ENCODE data around the gene LEMD2. TPM values are rescaled to one million over a fixed set of nuclear protein-coding genes. Genes with fewer than 3 reads are reported as not detected.

Gene LEMD2
- polyA plus RNA-seq, 1 donor (not counting 4 experiments of a cell fraction or from before 2014, with no cell fraction given), result 48.6 TPM

- DNase-seq (ENCODE audit: low read depth, low spot score) (no peak), FAIRE-seq (no peak)
- no peak overlapping the region for H3K4me3 ChIP-seq (ENCODE audit: control insufficient read depth in 2 of 3, extremely low read depth in 1 of 3, insufficient read depth in 2 of 3, low read depth in 1 of 3, low read length in 3 of 3)
- H3K4me1 ChIP-seq (ENCODE audit: control insufficient read depth, extremely low read depth, insufficient read depth, low read length), result no peaks in the 10 kb centered on the region
- H3K9me3 ChIP-seq (ENCODE audit: control insufficient read depth, low read depth, low read length), result no peaks in the 10 kb centered on the region
- no peak overlapping the region for H3K27ac ChIP-seq (ENCODE audit: control insufficient read depth, insufficient read depth, low read length)
- H2AFZ ChIP-seq (ENCODE audit: control insufficient read depth, low read length), result no peak overlapping the region
- H3K9me1 ChIP-seq (ENCODE audit: control insufficient read depth, extremely low read depth, insufficient read depth, low read length), result no peaks in the 10 kb centered on the region
- no peak overlapping the region for H3K9ac ChIP-seq (ENCODE audit: control insufficient read depth, extremely low read depth, insufficient read depth, low read length)
- H3K4me2 ChIP-seq (ENCODE audit: control insufficient read depth, extremely low read depth, insufficient read depth, low read depth, low read length), result no peak overlapping the region
- no peaks in the 10 kb centered on the region for H4K20me1 ChIP-seq (ENCODE audit: control insufficient read depth, extremely low read depth, insufficient read depth, low read length)
- dilution Hi-C loops (cut with MboI; ENCODE audit: extremely low pct_ligation_motif_present, low sequenced_read_pairs), result no loop called here
- no peaks in the 10 kb centered on the region for H3K36me3 ChIP-seq (ENCODE audit: control insufficient read depth in 2 of 2, extremely low read depth in 1 of 2, insufficient read depth in 2 of 2, low read length in 2 of 2)
- TF ChIP-seq EZH2 (IDR thresholded peaks at IDR 0.05; ENCODE audit: low read length), result no peak
- TF ChIP-seq, protein P1, sequence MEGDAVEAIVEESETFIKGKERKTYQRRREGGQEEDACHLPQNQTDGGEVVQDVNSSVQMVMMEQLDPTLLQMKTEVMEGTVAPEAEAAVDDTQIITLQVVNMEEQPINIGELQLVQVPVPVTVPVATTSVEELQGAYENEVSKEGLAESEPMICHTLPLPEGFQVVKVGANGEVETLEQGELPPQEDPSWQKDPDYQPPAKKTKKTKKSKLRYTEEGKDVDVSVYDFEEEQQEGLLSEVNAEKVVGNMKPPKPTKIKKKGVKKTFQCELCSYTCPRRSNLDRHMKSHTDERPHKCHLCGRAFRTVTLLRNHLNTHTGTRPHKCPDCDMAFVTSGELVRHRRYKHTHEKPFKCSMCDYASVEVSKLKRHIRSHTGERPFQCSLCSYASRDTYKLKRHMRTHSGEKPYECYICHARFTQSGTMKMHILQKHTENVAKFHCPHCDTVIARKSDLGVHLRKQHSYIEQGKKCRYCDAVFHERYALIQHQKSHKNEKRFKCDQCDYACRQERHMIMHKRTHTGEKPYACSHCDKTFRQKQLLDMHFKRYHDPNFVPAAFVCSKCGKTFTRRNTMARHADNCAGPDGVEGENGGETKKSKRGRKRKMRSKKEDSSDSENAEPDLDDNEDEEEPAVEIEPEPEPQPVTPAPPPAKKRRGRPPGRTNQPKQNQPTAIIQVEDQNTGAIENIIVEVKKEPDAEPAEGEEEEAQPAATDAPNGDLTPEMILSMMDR (optimal IDR thresholded peaks at IDR 0.05 in 1 of 3, IDR thresholded peaks at IDR 0.05 in 1 of 3, conservative IDR thresholded peaks at IDR 0.05 in 1 of 3; ENCODE audit: extremely low read depth in 1 of 3, insufficient read depth in 2 of 3, low read length in 3 of 3), result no peak
- H3K79me2 ChIP-seq (ENCODE audit: control insufficient read depth, insufficient read depth, low read length), result no peaks in the 10 kb centered on the region
- peaks cover 5% of the 10 kb centered on the region for H3K27me3 ChIP-seq (ENCODE audit: control insufficient read depth, extremely low read depth, insufficient read depth, low read length)
Observed at GRCh38 chr6:33807606-33808005, 18.7 kb upstream of the LEMD2 start.

- no peaks in the 10 kb centered on the region for H4K20me1 ChIP-seq (ENCODE audit: control insufficient read depth, extremely low read depth, insufficient read depth, low read length)
- no peaks in the 10 kb centered on the region for H3K9me1 ChIP-seq (ENCODE audit: control insufficient read depth, extremely low read depth, insufficient read depth, low read length)
- H3K27me3 ChIP-seq (ENCODE audit: control insufficient read depth, extremely low read depth, insufficient read depth, low read length), result peaks cover 5% of the 10 kb centered on the region
- DNase-seq (ENCODE audit: low read depth, low spot score) (no peak), FAIRE-seq (no peak)
- no peaks in the 10 kb centered on the region for H3K36me3 ChIP-seq (ENCODE audit: control insufficient read depth in 2 of 2, extremely low read depth in 1 of 2, insufficient read depth in 2 of 2, low read length in 2 of 2)
- H3K9me3 ChIP-seq (ENCODE audit: control insufficient read depth, low read depth, low read length), result no peaks in the 10 kb centered on the region
- no peak overlapping the region for H3K9ac ChIP-seq (ENCODE audit: control insufficient read depth, extremely low read depth, insufficient read depth, low read length)
- H2AFZ ChIP-seq (ENCODE audit: control insufficient read depth, low read length), result no peak overlapping the region
- H3K27ac ChIP-seq (ENCODE audit: control insufficient read depth, insufficient read depth, low read length), result no peak overlapping the region
- dilution Hi-C loops (cut with MboI; ENCODE audit: extremely low pct_ligation_motif_present, low sequenced_read_pairs), result no loop called here
- H3K4me1 ChIP-seq (ENCODE audit: control insufficient read depth, extremely low read depth, insufficient read depth, low read length), result no peaks in the 10 kb centered on the region
- H3K4me2 ChIP-seq (ENCODE audit: control insufficient read depth, extremely low read depth, insufficient read depth, low read depth, low read length), result no peak overlapping the region
- H3K79me2 ChIP-seq (ENCODE audit: control insufficient read depth, insufficient read depth, low read length), result no peaks in the 10 kb centered on the region
- H3K4me3 ChIP-seq (ENCODE audit: control insufficient read depth in 2 of 3, extremely low read depth in 1 of 3, insufficient read depth in 2 of 3, low read depth in 1 of 3, low read length in 3 of 3), result no peak overlapping the region
- TF ChIP-seq, protein P1 (optimal IDR thresholded peaks at IDR 0.05 in 1 of 3, IDR thresholded peaks at IDR 0.05 in 1 of 3, conservative IDR thresholded peaks at IDR 0.05 in 1 of 3; ENCODE audit: extremely low read depth in 1 of 3, insufficient read depth in 2 of 3, low read length in 3 of 3), result no peak
- TF ChIP-seq EZH2 (IDR thresholded peaks at IDR 0.05; ENCODE audit: low read length), result no peak
Observed at GRCh38 chr6:33806841-33807240, 17.9 kb upstream of the LEMD2 start.

All from keratinocyte (primary cell).